Measurements from ENCODE around the gene UBD.

DNA sequence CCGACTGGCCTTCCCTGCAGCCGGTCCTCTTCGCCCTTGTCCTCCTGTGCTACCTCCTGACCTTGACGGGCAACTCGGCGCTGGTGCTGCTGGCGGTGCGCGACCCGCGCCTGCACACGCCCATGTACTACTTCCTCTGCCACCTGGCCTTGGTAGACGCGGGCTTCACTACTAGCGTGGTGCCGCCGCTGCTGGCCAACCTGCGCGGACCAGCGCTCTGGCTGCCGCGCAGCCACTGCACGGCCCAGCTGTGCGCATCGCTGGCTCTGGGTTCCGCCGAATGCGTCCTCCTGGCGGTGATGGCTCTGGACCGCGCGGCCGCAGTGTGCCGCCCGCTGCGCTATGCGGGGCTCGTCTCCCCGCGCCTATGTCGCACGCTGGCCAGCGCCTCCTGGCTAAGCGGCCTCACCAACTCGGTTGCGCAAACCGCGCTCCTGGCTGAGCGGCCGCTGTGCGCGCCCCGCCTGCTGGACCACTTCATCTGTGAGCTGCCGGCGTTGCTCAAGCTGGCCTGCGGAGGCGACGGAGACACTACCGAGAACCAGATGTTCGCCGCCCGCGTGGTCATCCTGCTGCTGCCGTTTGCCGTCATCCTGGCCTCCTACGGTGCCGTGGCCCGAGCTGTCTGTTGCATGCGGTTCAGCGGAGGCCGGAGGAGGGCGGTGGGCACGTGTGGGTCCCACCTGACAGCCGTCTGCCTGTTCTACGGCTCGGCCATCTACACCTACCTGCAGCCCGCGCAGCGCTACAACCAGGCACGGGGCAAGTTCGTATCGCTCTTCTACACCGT, 6.1 kb downstream of the UBD start:
- TF ChIP-seq, protein P1, sequence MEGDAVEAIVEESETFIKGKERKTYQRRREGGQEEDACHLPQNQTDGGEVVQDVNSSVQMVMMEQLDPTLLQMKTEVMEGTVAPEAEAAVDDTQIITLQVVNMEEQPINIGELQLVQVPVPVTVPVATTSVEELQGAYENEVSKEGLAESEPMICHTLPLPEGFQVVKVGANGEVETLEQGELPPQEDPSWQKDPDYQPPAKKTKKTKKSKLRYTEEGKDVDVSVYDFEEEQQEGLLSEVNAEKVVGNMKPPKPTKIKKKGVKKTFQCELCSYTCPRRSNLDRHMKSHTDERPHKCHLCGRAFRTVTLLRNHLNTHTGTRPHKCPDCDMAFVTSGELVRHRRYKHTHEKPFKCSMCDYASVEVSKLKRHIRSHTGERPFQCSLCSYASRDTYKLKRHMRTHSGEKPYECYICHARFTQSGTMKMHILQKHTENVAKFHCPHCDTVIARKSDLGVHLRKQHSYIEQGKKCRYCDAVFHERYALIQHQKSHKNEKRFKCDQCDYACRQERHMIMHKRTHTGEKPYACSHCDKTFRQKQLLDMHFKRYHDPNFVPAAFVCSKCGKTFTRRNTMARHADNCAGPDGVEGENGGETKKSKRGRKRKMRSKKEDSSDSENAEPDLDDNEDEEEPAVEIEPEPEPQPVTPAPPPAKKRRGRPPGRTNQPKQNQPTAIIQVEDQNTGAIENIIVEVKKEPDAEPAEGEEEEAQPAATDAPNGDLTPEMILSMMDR (IDR thresholded peaks at IDR 0.05 in 2 of 3, conservative IDR thresholded peaks at IDR 0.05 in 1 of 3; ENCODE audit: borderline replicate concordance in 1 of 3, insufficient read depth in 1 of 3, low read depth in 2 of 3, low read length in 2 of 3) = no peak
- TF ChIP-seq RAD21 (IDR thresholded peaks at IDR 0.05; ENCODE audit: low read depth) (no peak), SRF (IDR thresholded peaks at IDR 0.05; ENCODE audit: low read depth) (no peak), TCF7L2 (IDR thresholded peaks at IDR 0.05; ENCODE audit: borderline replicate concordance, extremely low read depth, insufficient read depth, insufficient read length) (no peak)
- TF ChIP-seq, protein P2, sequence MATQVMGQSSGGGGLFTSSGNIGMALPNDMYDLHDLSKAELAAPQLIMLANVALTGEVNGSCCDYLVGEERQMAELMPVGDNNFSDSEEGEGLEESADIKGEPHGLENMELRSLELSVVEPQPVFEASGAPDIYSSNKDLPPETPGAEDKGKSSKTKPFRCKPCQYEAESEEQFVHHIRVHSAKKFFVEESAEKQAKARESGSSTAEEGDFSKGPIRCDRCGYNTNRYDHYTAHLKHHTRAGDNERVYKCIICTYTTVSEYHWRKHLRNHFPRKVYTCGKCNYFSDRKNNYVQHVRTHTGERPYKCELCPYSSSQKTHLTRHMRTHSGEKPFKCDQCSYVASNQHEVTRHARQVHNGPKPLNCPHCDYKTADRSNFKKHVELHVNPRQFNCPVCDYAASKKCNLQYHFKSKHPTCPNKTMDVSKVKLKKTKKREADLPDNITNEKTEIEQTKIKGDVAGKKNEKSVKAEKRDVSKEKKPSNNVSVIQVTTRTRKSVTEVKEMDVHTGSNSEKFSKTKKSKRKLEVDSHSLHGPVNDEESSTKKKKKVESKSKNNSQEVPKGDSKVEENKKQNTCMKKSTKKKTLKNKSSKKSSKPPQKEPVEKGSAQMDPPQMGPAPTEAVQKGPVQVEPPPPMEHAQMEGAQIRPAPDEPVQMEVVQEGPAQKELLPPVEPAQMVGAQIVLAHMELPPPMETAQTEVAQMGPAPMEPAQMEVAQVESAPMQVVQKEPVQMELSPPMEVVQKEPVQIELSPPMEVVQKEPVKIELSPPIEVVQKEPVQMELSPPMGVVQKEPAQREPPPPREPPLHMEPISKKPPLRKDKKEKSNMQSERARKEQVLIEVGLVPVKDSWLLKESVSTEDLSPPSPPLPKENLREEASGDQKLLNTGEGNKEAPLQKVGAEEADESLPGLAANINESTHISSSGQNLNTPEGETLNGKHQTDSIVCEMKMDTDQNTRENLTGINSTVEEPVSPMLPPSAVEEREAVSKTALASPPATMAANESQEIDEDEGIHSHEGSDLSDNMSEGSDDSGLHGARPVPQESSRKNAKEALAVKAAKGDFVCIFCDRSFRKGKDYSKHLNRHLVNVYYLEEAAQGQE (IDR thresholded peaks at IDR 0.05; ENCODE audit: low read depth) = no peak
- TF ChIP-seq, protein P3, sequence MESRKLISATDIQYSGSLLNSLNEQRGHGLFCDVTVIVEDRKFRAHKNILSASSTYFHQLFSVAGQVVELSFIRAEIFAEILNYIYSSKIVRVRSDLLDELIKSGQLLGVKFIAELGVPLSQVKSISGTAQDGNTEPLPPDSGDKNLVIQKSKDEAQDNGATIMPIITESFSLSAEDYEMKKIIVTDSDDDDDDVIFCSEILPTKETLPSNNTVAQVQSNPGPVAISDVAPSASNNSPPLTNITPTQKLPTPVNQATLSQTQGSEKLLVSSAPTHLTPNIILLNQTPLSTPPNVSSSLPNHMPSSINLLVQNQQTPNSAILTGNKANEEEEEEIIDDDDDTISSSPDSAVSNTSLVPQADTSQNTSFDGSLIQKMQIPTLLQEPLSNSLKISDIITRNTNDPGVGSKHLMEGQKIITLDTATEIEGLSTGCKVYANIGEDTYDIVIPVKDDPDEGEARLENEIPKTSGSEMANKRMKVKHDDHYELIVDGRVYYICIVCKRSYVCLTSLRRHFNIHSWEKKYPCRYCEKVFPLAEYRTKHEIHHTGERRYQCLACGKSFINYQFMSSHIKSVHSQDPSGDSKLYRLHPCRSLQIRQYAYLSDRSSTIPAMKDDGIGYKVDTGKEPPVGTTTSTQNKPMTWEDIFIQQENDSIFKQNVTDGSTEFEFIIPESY (IDR thresholded peaks at IDR 0.05; ENCODE audit: extremely low read depth, insufficient replicate concordance, low read length) = no peak

All from HCT116 (cell line).